Peyer's patch (tissue), 4 donors: ENCODE results near the gene SLC35F5.

Source experiments
- CTCF ChIP-seq, 6 experiments: fragments of 450-650 bp in 4 of 6; fragments of 200-600 bp in 2 of 6; sonication (generic) in 1 of 6; IDR thresholded peaks; one replicate each; pipeline ENCODE4 v1.5.1; 2017 to 2019; ENCODE audit warnings: antibody characterized with exemption in 6 of 6, mild to moderate bottlenecking in 3 of 6, moderate library complexity in 1 of 6
- POLR2A ChIP-seq, 2 donors: fragments of 450-650 bp; IDR thresholded peaks; one replicate each; pipeline ENCODE4 v1.5.1; 2017; ENCODE audit warnings: antibody characterized with exemption in 2 of 2, mild to moderate bottlenecking in 2 of 2, moderate library complexity in 2 of 2

- TF ChIP-seq CTCF (IDR thresholded peaks at IDR 0.05) (no peak), POLR2A (IDR thresholded peaks at IDR 0.05) (no peak)
These were observed 2.3 kb downstream of the SLC35F5 start for GRCh38 chr2:113754160-113754559.
